Coronary artery (tissue), 2 donors: ENCODE measurements around the gene PKD1.

Source experiments
- DNase-seq: peaks from one replicate; pipeline ENCODE4 v3.0.0-alpha.2; 2017; ENCODE audit warnings: low spot score
- H3K27ac ChIP-seq, 2 donors: fragments of 200-600 bp; sonication (generic); one replicate each; pipeline ENCODE4 v1.5.1; 2016 to 2019
- H3K4me3 ChIP-seq: fragments of 200-600 bp; sonication (generic); 2 replicates; pipeline ENCODE4 v1.5.1; 2016; ENCODE audit warnings: mild to moderate bottlenecking, moderate library complexity
- TF ChIP-seq, protein P1 (sequence below): fragments of 200-600 bp; sonication (generic); IDR thresholded peaks from one replicate; pipeline ENCODE4 v1.5.1; 2019; ENCODE audit warnings: antibody characterized with exemption

PKD1 gene

GRCh38 chr16:2061526-2061925 lies 74.2 kb downstream of the PKD1 start:
- TF ChIP-seq, protein P1, sequence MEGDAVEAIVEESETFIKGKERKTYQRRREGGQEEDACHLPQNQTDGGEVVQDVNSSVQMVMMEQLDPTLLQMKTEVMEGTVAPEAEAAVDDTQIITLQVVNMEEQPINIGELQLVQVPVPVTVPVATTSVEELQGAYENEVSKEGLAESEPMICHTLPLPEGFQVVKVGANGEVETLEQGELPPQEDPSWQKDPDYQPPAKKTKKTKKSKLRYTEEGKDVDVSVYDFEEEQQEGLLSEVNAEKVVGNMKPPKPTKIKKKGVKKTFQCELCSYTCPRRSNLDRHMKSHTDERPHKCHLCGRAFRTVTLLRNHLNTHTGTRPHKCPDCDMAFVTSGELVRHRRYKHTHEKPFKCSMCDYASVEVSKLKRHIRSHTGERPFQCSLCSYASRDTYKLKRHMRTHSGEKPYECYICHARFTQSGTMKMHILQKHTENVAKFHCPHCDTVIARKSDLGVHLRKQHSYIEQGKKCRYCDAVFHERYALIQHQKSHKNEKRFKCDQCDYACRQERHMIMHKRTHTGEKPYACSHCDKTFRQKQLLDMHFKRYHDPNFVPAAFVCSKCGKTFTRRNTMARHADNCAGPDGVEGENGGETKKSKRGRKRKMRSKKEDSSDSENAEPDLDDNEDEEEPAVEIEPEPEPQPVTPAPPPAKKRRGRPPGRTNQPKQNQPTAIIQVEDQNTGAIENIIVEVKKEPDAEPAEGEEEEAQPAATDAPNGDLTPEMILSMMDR: no peak

DNA sequence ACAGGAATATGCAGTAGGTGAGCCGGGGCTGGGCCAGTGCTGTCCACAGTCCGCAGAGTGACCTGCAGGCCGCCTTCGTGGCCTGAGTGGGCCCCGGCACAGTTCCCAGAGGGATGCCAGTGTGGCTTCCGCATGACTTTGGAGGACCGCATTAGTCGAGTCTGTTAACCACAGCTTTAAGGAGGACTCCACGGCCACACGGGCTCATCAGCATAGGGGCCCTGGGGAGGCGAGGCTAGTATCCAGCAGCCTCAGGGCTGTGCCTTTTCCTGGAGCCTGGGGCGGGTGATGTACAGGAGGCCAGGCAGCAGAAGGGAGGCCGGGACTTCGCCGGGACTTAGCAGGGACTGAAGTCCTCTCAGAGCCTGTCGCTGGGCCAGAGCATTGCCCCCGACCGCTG lies 74.7 kb downstream of the PKD1 start:
- DNase-seq: no peak
- no peak overlapping the region for H3K4me3 ChIP-seq
- H3K27ac ChIP-seq: no peak overlapping the region
- TF ChIP-seq, protein P1: no peak

More at GRCh38 chr16:2061526-2061925, 74.2 kb downstream of the PKD1 start:
- Histone ChIP-seq H3K27ac (no peak overlapping the region), H3K4me3 (no peak overlapping the region)
- DNase-seq: no peak

DNA sequence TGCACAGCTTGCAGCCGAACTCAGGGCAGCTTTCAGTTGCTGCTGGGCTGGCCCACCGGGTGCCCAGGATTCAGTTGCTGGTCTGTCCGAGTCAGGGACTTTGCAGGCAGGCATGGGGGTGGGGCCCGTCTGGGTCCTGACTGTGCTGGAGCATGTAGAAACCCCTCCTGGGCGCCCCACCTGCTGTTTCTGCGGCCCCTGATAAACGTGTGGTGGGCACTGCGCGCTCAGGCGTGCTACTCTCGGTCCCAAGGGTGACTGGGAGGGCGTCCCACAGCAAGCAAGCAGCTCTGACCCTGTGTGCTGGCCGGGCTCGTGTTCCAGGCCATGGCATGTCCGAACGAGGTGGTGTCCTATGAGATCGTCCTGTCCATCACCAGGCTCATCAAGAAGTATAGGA lies 75.4 kb downstream of the PKD1 start:
- Histone ChIP-seq H3K4me3 (no peak overlapping the region), H3K27ac (no peak overlapping the region)
- TF ChIP-seq, protein P1: no peak
- no peak for DNase-seq

DNA sequence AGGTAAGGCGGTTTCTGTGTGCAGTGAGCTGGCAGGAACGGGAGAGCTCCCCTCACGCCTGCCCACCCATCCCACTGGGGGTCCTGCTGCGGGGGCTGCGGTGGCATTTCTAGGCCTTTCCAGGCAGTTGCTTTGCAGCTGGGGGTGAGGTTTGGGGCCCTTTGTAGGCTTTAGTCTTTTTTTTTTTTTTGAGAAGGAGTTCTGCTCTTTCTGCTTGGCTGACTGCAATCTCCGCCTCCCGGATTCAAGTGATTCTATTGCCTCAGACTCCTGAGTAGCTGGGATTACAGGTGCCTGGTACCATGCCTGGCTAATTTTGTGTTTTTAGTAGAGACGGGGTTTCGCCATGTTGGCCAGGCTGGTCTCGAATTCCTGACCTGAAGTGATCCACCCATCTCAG lies 76.8 kb downstream of the PKD1 start:
- no peak overlapping the region for H3K27ac ChIP-seq
- no peak for DNase-seq
- H3K4me3 ChIP-seq: no peak overlapping the region
- TF ChIP-seq, protein P1: no peak

DNA sequence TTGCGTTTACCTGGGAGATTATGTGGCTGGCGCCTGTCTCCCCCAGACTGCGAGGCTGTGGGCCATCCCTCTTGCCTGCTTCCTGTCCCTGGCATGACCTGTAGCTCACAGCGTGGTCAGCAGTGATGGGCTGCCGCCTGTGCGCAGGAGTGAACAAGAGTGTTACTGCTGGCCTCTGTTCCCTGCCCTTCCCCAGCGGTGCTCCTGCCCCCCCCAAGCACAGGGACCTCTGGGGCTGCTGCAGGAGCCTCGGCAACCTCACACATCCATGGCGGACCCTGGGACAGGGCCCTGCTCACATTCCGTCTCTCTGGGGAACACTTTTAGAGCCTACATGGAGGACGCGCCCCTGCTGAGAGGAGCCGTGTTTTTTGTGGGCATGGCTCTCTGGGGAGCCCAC lies 77.3 kb downstream of the PKD1 start:
- TF ChIP-seq, protein P1: no peak
- no peak for DNase-seq
- H3K27ac ChIP-seq: no peak overlapping the region
- no peak overlapping the region for H3K4me3 ChIP-seq

- Histone ChIP-seq H3K4me3 (no peak overlapping the region), H3K27ac (no peak overlapping the region)
- DNase-seq: no peak
- TF ChIP-seq, protein P1: no peak
Observed at GRCh38 chr16:2057438-2057837, 78.3 kb downstream of the PKD1 start.

GRCh38 chr16:2056681-2057407 lies 78.9 kb downstream of the PKD1 start:
- TF ChIP-seq, protein P1: no peak
- no peak for DNase-seq
- no peak overlapping the region for H3K27ac ChIP-seq
- no peak overlapping the region for H3K4me3 ChIP-seq
